Measurements from ENCODE around the gene IQGAP3. TPM values are rescaled to one million over a fixed set of nuclear protein-coding genes. Genes with fewer than 3 reads are reported as not detected.
A peak's percentile ranks its signal among the peaks of the same experiment; 100 is the strongest.
"Not testable (repeated sequence)": the region's sequence is repeated elsewhere in the genome, so short reads cannot be mapped to it uniquely, and the experiment has no call there.

IQGAP3 gene
- total and polyA plus RNA-seq, 2 experiments from 2014 or later, result 5.2 to 5.7 TPM

DNA sequence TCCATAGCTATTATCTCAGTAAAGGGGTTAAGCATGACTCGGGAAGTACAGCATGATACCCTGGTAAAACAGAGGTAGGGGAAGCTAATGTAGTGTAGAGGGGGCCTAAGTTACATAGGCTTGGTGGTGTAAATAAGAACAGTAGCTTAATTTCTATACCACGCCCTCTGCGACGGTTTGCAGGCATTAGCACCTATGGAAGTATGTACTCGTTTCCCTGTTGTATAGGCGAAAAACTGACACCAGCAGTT lies 18.7 kb upstream of the IQGAP3 start:
- peaks cover 12% of the 10 kb centered on the region for H3K79me2 ChIP-seq
- H3K27me3 ChIP-seq, result no peaks in the 10 kb centered on the region
- peaks cover 3% of the 10 kb centered on the region for H3K4me1 ChIP-seq (ENCODE audit: insufficient read depth)
- H3K4me3 ChIP-seq, result peak overlapping the region; percentile 63
- H2AFZ ChIP-seq, result peak overlapping the region; percentile 94
- 20% methylated on average over 6 of the region's 6 CpGs for WGBS (ENCODE audit: low lambda C conversion rate, missing lambda C conversion rate)
- no peak for DNase-seq (ENCODE audit: low spot score)
- peak overlapping the region; percentile 91 for H3K4me2 ChIP-seq
- no peaks in the 10 kb centered on the region for H3K36me3 ChIP-seq (replicated peaks; ENCODE audit: insufficient read depth, low read depth)
- H4K20me1 ChIP-seq (ENCODE audit: insufficient read depth, poor library complexity, severe bottlenecking), result no peaks in the 10 kb centered on the region
- H3K27ac ChIP-seq, result peak overlapping the region; percentile 92
- H3K9me2 ChIP-seq (replicated peaks; ENCODE audit: insufficient read depth), result no peaks in the 10 kb centered on the region
- no peaks in the 10 kb centered on the region for H3K9me3 ChIP-seq (ENCODE audit: low read depth)
- TF ChIP-seq EZH2phosphoT487 (IDR thresholded peaks at IDR 0.05; ENCODE audit: low read depth, severe bottlenecking, unreplicated experiment) (no peak), EZH2 (IDR thresholded peaks at IDR 0.05; ENCODE audit: borderline replicate concordance) (no peak)
- TF ChIP-seq, protein P1, sequence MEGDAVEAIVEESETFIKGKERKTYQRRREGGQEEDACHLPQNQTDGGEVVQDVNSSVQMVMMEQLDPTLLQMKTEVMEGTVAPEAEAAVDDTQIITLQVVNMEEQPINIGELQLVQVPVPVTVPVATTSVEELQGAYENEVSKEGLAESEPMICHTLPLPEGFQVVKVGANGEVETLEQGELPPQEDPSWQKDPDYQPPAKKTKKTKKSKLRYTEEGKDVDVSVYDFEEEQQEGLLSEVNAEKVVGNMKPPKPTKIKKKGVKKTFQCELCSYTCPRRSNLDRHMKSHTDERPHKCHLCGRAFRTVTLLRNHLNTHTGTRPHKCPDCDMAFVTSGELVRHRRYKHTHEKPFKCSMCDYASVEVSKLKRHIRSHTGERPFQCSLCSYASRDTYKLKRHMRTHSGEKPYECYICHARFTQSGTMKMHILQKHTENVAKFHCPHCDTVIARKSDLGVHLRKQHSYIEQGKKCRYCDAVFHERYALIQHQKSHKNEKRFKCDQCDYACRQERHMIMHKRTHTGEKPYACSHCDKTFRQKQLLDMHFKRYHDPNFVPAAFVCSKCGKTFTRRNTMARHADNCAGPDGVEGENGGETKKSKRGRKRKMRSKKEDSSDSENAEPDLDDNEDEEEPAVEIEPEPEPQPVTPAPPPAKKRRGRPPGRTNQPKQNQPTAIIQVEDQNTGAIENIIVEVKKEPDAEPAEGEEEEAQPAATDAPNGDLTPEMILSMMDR (IDR thresholded peaks at IDR 0.05; ENCODE audit: poor library complexity), result no peak

DNA sequence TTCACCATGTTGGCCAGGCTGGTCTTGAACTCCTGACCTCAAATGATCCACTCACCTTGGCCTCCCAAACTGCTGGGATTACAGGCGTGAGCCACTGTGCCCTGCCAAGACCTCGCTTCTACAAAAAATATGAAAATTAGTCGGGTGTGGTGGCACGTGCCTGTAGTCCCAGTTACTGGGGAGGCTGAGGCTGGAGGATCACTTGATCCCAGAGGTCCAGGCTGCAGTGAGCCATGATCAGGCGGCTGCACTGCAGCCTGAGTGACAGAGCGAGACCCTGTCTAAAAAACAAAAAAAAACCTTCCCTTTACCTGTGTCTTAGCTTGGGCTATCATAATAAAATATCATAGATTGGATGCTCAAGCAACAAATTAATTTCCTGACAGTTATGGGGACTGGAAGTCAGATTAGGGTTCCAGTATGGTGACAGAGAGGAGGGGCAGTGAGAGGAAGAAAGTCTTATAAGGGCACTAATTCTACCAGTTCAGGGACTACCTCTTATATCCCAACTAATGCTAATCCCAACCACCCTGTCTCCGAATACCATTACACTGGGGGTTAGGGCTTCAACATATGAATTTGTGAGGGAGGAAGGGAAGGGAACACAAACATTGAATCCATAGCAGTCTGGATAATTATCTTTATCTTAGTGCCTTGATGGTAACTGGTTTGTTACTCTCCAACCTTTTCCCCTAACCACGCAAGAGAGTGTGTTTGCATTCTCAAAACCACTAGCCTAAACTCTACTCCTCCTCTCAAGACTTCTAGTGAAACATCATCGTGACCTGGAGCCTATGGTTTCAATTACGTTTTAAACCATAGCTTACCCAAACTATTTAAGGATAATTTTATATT lies 18.2 kb upstream of the IQGAP3 start:
- Histone ChIP-seq H2AFZ (peak overlapping the region; percentile 94), H3K4me1 (ENCODE audit: insufficient read depth) (peaks cover 3% of the 10 kb centered on the region), H3K27ac (peak overlapping the region; percentile 92), H3K4me2 (peak overlapping the region; percentile 91), H3K4me3 (peak overlapping the region; percentile 63), H3K79me2 (peaks cover 12% of the 10 kb centered on the region), H4K20me1 (ENCODE audit: insufficient read depth, poor library complexity, severe bottlenecking) (no peaks in the 10 kb centered on the region), H3K9me3 (ENCODE audit: low read depth) (no peaks in the 10 kb centered on the region), H3K27me3 (no peaks in the 10 kb centered on the region), H3K9me2 (replicated peaks; ENCODE audit: insufficient read depth) (no peaks in the 10 kb centered on the region), H3K36me3 (replicated peaks; ENCODE audit: insufficient read depth, low read depth) (no peaks in the 10 kb centered on the region)
- TF ChIP-seq EZH2 (IDR thresholded peaks at IDR 0.05; ENCODE audit: borderline replicate concordance) (no peak), EZH2phosphoT487 (IDR thresholded peaks at IDR 0.05; ENCODE audit: low read depth, severe bottlenecking, unreplicated experiment) (no peak)
- TF ChIP-seq, protein P1 (IDR thresholded peaks at IDR 0.05; ENCODE audit: poor library complexity), result no peak
- 85% methylated on average over 10 of the region's 10 CpGs for WGBS (ENCODE audit: low lambda C conversion rate, missing lambda C conversion rate)
- DNase-seq (ENCODE audit: low spot score), result no peak

DNA sequence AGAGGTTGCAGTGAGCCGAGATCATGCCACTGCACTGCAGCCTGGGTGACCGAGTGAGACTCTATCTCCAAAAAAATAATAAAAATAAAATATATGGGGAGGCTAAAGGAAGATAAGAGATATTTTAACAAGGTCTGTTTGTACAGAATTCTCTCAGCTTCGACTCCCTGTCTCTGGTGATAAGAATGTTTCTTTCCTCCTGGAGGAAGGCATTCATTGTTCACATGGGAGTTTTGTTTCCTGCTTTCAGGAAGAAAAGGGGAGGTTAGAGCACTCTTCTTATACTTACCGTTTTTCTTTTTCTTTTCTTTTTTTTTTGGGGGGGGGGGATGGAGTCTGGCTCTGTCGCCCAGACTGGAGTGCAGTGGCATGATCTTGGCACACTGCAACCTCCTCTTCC lies 17.2 kb upstream of the IQGAP3 start:
- WGBS (ENCODE audit: low lambda C conversion rate, missing lambda C conversion rate), result 76% methylated on average over 5 of the region's 5 CpGs

DNA sequence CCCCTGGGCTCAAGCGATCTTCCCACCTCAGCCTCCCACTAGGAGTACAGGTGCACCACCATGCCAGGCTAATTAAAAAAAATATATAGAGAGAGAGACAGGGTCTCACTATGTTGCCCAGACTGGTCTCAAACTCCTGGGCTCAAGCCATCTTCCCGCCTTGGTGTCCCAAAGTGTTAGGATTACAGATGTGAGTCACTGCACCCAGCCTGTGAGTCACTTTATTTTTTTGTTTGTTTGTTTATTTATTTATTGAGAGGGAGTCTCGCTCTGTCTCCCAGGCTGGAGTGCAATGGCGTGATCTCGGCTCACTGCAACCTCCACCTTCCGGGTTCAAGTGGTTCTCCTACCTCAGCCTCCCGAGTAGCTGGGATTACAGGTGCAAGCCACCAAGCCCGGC lies 15.6 kb upstream of the IQGAP3 start:
- 87% methylated on average over 8 of the region's 8 CpGs for WGBS (ENCODE audit: low lambda C conversion rate, missing lambda C conversion rate)

More for the DNA sequence above, 17.2 kb upstream of the IQGAP3 start:
- H3K27me3 ChIP-seq, result no peaks in the 10 kb centered on the region
- no peak for TF ChIP-seq EZH2phosphoT487 (IDR thresholded peaks at IDR 0.05; ENCODE audit: low read depth, severe bottlenecking, unreplicated experiment)
- TF ChIP-seq, protein P1 (IDR thresholded peaks at IDR 0.05; ENCODE audit: poor library complexity), result no peak
- TF ChIP-seq EZH2 (IDR thresholded peaks at IDR 0.05; ENCODE audit: borderline replicate concordance), result no peak
- H3K4me2 ChIP-seq, result no peak overlapping the region
- H2AFZ ChIP-seq, result no peak overlapping the region
- H3K9me3 ChIP-seq (ENCODE audit: low read depth), result no peaks in the 10 kb centered on the region
- no peak overlapping the region for H3K4me3 ChIP-seq
- no peaks in the 10 kb centered on the region for H4K20me1 ChIP-seq (ENCODE audit: insufficient read depth, poor library complexity, severe bottlenecking)
- DNase-seq (ENCODE audit: low spot score), result no peak
- H3K27ac ChIP-seq, result no peak overlapping the region
- no peaks in the 10 kb centered on the region for H3K36me3 ChIP-seq (replicated peaks; ENCODE audit: insufficient read depth, low read depth)
- peaks cover 3% of the 10 kb centered on the region for H3K4me1 ChIP-seq (ENCODE audit: insufficient read depth)
- peaks cover 12% of the 10 kb centered on the region for H3K79me2 ChIP-seq
- no peaks in the 10 kb centered on the region for H3K9me2 ChIP-seq (replicated peaks; ENCODE audit: insufficient read depth)

More for the DNA sequence above, 15.6 kb upstream of the IQGAP3 start:
- not testable (repeated sequence) for H3K4me2 ChIP-seq; H3K4me1 ChIP-seq (ENCODE audit: insufficient read depth); H3K9me3 ChIP-seq (ENCODE audit: low read depth); H2AFZ ChIP-seq; H3K4me3 ChIP-seq; H3K36me3 ChIP-seq (replicated peaks; ENCODE audit: insufficient read depth, low read depth); H3K27ac ChIP-seq; H3K27me3 ChIP-seq; H4K20me1 ChIP-seq (ENCODE audit: insufficient read depth, poor library complexity, severe bottlenecking); H3K9me2 ChIP-seq (replicated peaks; ENCODE audit: insufficient read depth); DNase-seq (ENCODE audit: low spot score)
- peaks cover 11% of the 10 kb centered on the region for H3K79me2 ChIP-seq
